H1 (cell line): ENCODE data around the gene RBL1. TPM values are rescaled to one million over a fixed set of nuclear protein-coding genes. Genes with fewer than 3 reads are reported as not detected.
"Not testable (repeated sequence)": the region's sequence is repeated elsewhere in the genome, so short reads cannot be mapped to it uniquely, and the experiment has no call there.

ENCODE experiments used
- CTCF ChIA-PET: fragments of 300-600 bp; sonication (Branson Sonifier 250); formaldehyde crosslinking; loops from one replicate; lab custom pipeline; 2021; ENCODE audit not compliant: partially characterized antibody; lab: Charles Lee
- POLR2A ChIA-PET: fragments of 300-600 bp; sonication (Branson Sonifier 250); formaldehyde crosslinking; loops from one replicate; lab custom pipeline; 2021; ENCODE audit warnings: inconsistent platforms; ENCODE audit not compliant: partially characterized antibody; lab: Charles Lee
- DNase-seq, 2 experiments: peaks; one replicate each; pipeline versions ENCODE4 v3.0.0 to v3.0.0-alpha.2; 2010 to 2022; ENCODE audit warnings: low spot score in 2 of 2, low read depth in 1 of 2, mixed read lengths in 1 of 2
- FAIRE-seq: peaks from 2 replicates; lab custom pipeline; 2011; peaks lifted over from hg19 to GRCh38; lab: Jason Lieb, UNC
- H2AFZ ChIP-seq: 2 replicates; pipeline ENCODE4 v1.8.1; 2012; ENCODE audit warnings: low read length, inconsistent platforms
- H2AK5ac ChIP-seq: 2 replicates; pipeline ENCODE4 v1.6.1; 2013; ENCODE audit warnings: low read depth, low read length
- H2BK120ac ChIP-seq: replicated peaks from 2 replicates; pipeline ENCODE3; 2013; ENCODE audit warnings: low read depth, low read length, inconsistent platforms
- H2BK12ac ChIP-seq: 2 replicates; pipeline ENCODE4 v1.6.1; 2013; ENCODE audit warnings: low read depth, low read length
- H2BK15ac ChIP-seq: 2 replicates; pipeline ENCODE4 v1.6.1; 2013; ENCODE audit warnings: low read length
- H2BK20ac ChIP-seq: 2 replicates; pipeline ENCODE4 v1.6.1; 2013; ENCODE audit warnings: low read length
- H2BK5ac ChIP-seq: 2 replicates; pipeline ENCODE4 v1.6.1; 2013; ENCODE audit warnings: low read depth, low read length
- H3K14ac ChIP-seq: 2 replicates; pipeline ENCODE4 v1.6.1; 2013; ENCODE audit warnings: inconsistent platforms; ENCODE audit not compliant: insufficient read length
- H3K18ac ChIP-seq: 2 replicates; pipeline ENCODE4 v1.6.1; 2013; ENCODE audit warnings: low read length; ENCODE audit errors: extremely low read depth
- H3K23ac ChIP-seq: 2 replicates; pipeline ENCODE4 v1.6.1; 2013; ENCODE audit warnings: inconsistent platforms; ENCODE audit not compliant: insufficient read length
- H3K23me2 ChIP-seq: 2 replicates; pipeline ENCODE4 v1.6.1; 2013; ENCODE audit warnings: low read depth, low read length
- H3K27ac ChIP-seq: 2 replicates; pipeline ENCODE4 v1.6.1; 2011; ENCODE audit warnings: low read depth, low read length, inconsistent platforms
- H3K27me3 ChIP-seq, 4 experiments: replicated peaks in 1 of 4; 1 replicate in 1 of 4; 2 replicates in 3 of 4; pipeline versions ENCODE4 v1.6.1 to v1.8.1; 2011 to 2013; ENCODE audit warnings: low read length in 3 of 4, mild to moderate bottlenecking in 3 of 4, inconsistent platforms in 2 of 4, mixed read lengths in 2 of 4, moderate library complexity in 1 of 4; ENCODE audit not compliant: control insufficient read depth in 3 of 4, insufficient read depth in 3 of 4; ENCODE audit errors: extremely low read depth in 1 of 4
- H3K36me3 ChIP-seq, 4 experiments: 2 replicates each; pipeline versions ENCODE4 v1.6.1 to v1.8.1; 2011 to 2013; ENCODE audit warnings: mild to moderate bottlenecking in 4 of 4, low read length in 3 of 4, moderate library complexity in 2 of 4, control low read depth in 1 of 4, inconsistent platforms in 1 of 4; ENCODE audit not compliant: insufficient read depth in 4 of 4, control insufficient read depth in 2 of 4
- H3K4ac ChIP-seq: replicated peaks from 2 replicates; pipeline ENCODE3; 2013; ENCODE audit warnings: low read length, low read depth, mixed read lengths, inconsistent platforms; ENCODE audit not compliant: insufficient read length
- H3K4me1 ChIP-seq, 4 experiments: replicated peaks in 1 of 4; 1 replicate in 1 of 4; 2 replicates in 3 of 4; pipeline versions ENCODE4 v1.6.1 to v1.8.1; 2011 to 2013; ENCODE audit warnings: low read length in 3 of 4, inconsistent platforms in 2 of 4, mixed read lengths in 1 of 4; ENCODE audit not compliant: insufficient read depth in 4 of 4, control insufficient read depth in 3 of 4
- H3K4me2 ChIP-seq, 2 experiments: 2 replicates each; pipeline versions ENCODE4 v1.6.1 to v1.8.1; 2011 to 2013; ENCODE audit warnings: low read depth in 2 of 2, low read length in 2 of 2, control low read depth in 1 of 2, inconsistent platforms in 1 of 2, mild to moderate bottlenecking in 1 of 2; ENCODE audit not compliant: insufficient read depth in 1 of 2
- H3K4me3 ChIP-seq, 4 experiments: fragments of 200-600, 300-600 bp in 1 of 4; sonication (generic), shearing (Covaris generic), sonication (Bioruptor Twin) in 1 of 4; 2 replicates each; pipeline versions ENCODE4 v1.5.1 to v1.8.1; 2011 to 2016; ENCODE audit warnings: low read length in 4 of 4, low read depth in 3 of 4, control low read depth in 2 of 4, inconsistent platforms in 2 of 4, mild to moderate bottlenecking in 2 of 4, mixed read lengths in 1 of 4, moderate library complexity in 1 of 4; ENCODE audit not compliant: insufficient read depth in 2 of 4; ENCODE audit errors: extremely low read depth in 1 of 4
- H3K56ac ChIP-seq: replicated peaks from 2 replicates; pipeline ENCODE3; 2013; ENCODE audit warnings: low read depth, mild to moderate bottlenecking, mixed read lengths, low read length, inconsistent platforms; ENCODE audit not compliant: insufficient read length
- H3K79me1 ChIP-seq: 2 replicates; pipeline ENCODE4 v1.6.1; 2013; ENCODE audit warnings: low read depth, low read length, control low read depth
- H3K79me2 ChIP-seq, 2 experiments: 2 replicates each; pipeline versions ENCODE4 v1.6.1 to v1.8.1; 2012 to 2013; ENCODE audit warnings: low read length in 2 of 2, mild to moderate bottlenecking in 2 of 2, inconsistent platforms in 1 of 2; ENCODE audit not compliant: insufficient read depth in 2 of 2, control insufficient read depth in 1 of 2
- H3K9ac ChIP-seq, 4 experiments: replicated peaks in 1 of 4; 1 replicate in 1 of 4; 2 replicates in 3 of 4; pipeline versions ENCODE4 v1.6.1 to v1.8.1; 2011 to 2013; ENCODE audit warnings: low read depth in 3 of 4, low read length in 3 of 4, control low read depth in 2 of 4, mild to moderate bottlenecking in 2 of 4, moderate library complexity in 2 of 4, inconsistent platforms in 1 of 4; ENCODE audit errors: extremely low read depth in 1 of 4
- H3K9me3 ChIP-seq, 2 experiments: 2 replicates each; pipeline versions ENCODE4 v1.6.1 to v1.8.1; 2012 to 2013; ENCODE audit warnings: mild to moderate bottlenecking in 2 of 2, moderate library complexity in 2 of 2, control low read depth in 1 of 2, inconsistent platforms in 1 of 2, low read depth in 1 of 2, low read length in 1 of 2, mixed read lengths in 1 of 2; ENCODE audit not compliant: insufficient read depth in 2 of 2
- H4K20me1 ChIP-seq, 2 experiments: replicated peaks in 1 of 2; 2 replicates each; pipeline versions ENCODE3 to v1.8.1; 2011 to 2013; ENCODE audit warnings: inconsistent platforms in 2 of 2, low read length in 2 of 2, mild to moderate bottlenecking in 1 of 2; ENCODE audit not compliant: insufficient read depth in 2 of 2, control insufficient read depth in 1 of 2
- H4K5ac ChIP-seq: 2 replicates; pipeline ENCODE4 v1.6.1; 2013; ENCODE audit warnings: low read length, low read depth, mixed read lengths, inconsistent platforms; ENCODE audit not compliant: insufficient read length
- H4K8ac ChIP-seq: 2 replicates; pipeline ENCODE4 v1.8.0; 2013; ENCODE audit warnings: mild to moderate bottlenecking, moderate library complexity, low read length, inconsistent platforms; ENCODE audit not compliant: insufficient read depth; ENCODE audit errors: extremely low read depth
- H4K91ac ChIP-seq: replicated peaks from 2 replicates; pipeline ENCODE3; 2013; ENCODE audit warnings: low read length, mixed read lengths, inconsistent platforms; ENCODE audit not compliant: insufficient read length
- POU5F1 ChIP-seq: IDR thresholded peaks from 2 replicates; pipeline ENCODE4 v1.6.1; 2011; ENCODE audit warnings: low read depth, mild to moderate bottlenecking, low read length, moderate library complexity
- WGBS, 2 experiments: shearing (Covaris generic) in 1 of 2; methylation state at CpG; one replicate each; pipeline versions ENCODE4 v1.1.6 to v1.1.7; 2013 to 2015; ENCODE audit warnings: low lambda C conversion rate in 2 of 2, mixed read lengths in 2 of 2, inconsistent platforms in 1 of 2, low coverage in 1 of 2, missing lambda C conversion rate in 1 of 2; ENCODE audit not compliant: insufficient replicate concordance in 2 of 2, insufficient coverage in 1 of 2, insufficient read length in 1 of 2; ENCODE audit errors: extremely low coverage in 1 of 2, missing lambda C conversion rate in 1 of 2; 5-methylcytosine and 5-hydroxymethylcytosine counted together
- polyA plus RNA-seq, 7 experiments: library from polyadenylated mRNA; depleted of rRNA in 3 of 7; stranded (reverse) in 5 of 7; unstranded in 2 of 7; fragments of >200 nt in 5 of 7; fragments of 200-250 nt in 2 of 7; gene quantifications; 1 replicate in 5 of 7; 2 replicates in 1 of 7; 4 replicates in 1 of 7; pipeline versions ENCODE4 v1.2.1 to v1.2.3, GENCODE V29; 2011 to 2013; ENCODE audit warnings: missing spikeins in 2 of 7, mixed read lengths in 2 of 7
- total RNA-seq: library from RNA; stranded (reverse); fragmentation: NEBNext Ultra II Directional; extraction: Animal tissue kit (Norgen Biotek cat#: 25700); gene quantifications from 2 replicates; pipeline ENCODE4 v1.2.1, GENCODE V29; 2021

Gene RBL1
- total and polyA plus RNA-seq, 2 of the 8 experiments (the other 6 are each of a cell fraction or from before 2014, with no cell fraction given), result 3.2 to 12.3 TPM

GRCh38 chr20:37042986-37043972 lies 52.5 kb downstream of the RBL1 start (continued):
- no peak for TF ChIP-seq POU5F1

DNA sequence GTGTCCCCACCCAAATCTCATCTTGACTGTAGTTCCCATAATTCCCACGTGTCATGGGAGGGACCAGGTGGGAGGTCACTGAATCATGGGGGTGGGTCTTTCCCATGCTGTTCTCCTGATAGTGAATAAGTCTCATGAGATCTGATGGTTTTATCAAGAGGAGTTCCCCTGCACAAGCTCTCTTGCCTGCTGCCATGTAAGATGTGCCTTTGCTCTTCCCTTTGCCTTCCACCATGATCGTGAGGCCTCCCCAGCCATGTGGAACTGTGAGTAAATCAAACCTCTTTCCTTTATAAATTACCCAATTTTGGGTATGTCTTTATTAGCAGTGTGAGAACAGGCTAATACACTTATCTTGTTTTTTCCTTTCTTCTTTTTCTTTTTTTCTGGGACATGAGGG lies 56.4 kb downstream of the RBL1 start:
- H3K4me1 ChIP-seq, H3K4me2 ChIP-seq, H3K9me3 ChIP-seq, H2AK5ac ChIP-seq, H3K79me2 ChIP-seq, H2BK12ac ChIP-seq, H2BK5ac ChIP-seq, H3K79me1 ChIP-seq, H2AFZ ChIP-seq, H4K5ac ChIP-seq, H3K27me3 ChIP-seq, H2BK15ac ChIP-seq, H3K18ac ChIP-seq, H4K8ac ChIP-seq, H3K14ac ChIP-seq, H3K23ac ChIP-seq, H3K23me2 ChIP-seq, POLR2A ChIA-PET, H2BK20ac ChIP-seq, H2BK120ac ChIP-seq, FAIRE-seq, H4K20me1 ChIP-seq, H3K56ac ChIP-seq, H3K9ac ChIP-seq, H3K4me3 ChIP-seq, H3K4ac ChIP-seq, H3K27ac ChIP-seq, DNase-seq, H4K91ac ChIP-seq: not testable (repeated sequence)
- CTCF ChIA-PET, result interaction anchor here (1.0 kb wide), 1 partner anchor 31 kb away, joined by 4 read pairs; no protein-coding TSS in a partner anchor
- H3K36me3 ChIP-seq, result peaks cover 3 to 57% (median 31%) of the 10 kb centered on the region in 4 experiments
- 89% methylated on average over 2 of the region's 2 CpGs; no CpG with 5 or more reads in 1 of the 2 experiments for WGBS, 2 experiments
